ENCODE results near the gene GVQW3.

GVQW3 gene

GRCh38 chr11:76445121-76446084, 64.3 kb downstream of the GVQW3 start:
- DNase-seq = peak in 50 of 51 donors; percentile 7 to 87 (median 58)

GRCh38 chr11:76448506-76448905, 67.4 kb downstream of the GVQW3 start:
- DNase-seq = no peak

- DNase-seq = no peak
Observed at GRCh38 chr11:76453248-76453647, 72.1 kb downstream of the GVQW3 start.

- DNase-seq = no peak
Observed at GRCh38 chr11:76455331-76455730, 74.2 kb downstream of the GVQW3 start.

- DNase-seq = no peak
Observed at GRCh38 chr11:76455931-76456330, 74.8 kb downstream of the GVQW3 start.

GRCh38 chr11:76456571-76456970, 75.4 kb downstream of the GVQW3 start:
- DNase-seq = no peak
